GM23248 (cell line): ENCODE measurements around the gene NNT. TPM values are rescaled to one million over a fixed set of nuclear protein-coding genes. Genes with fewer than 3 reads are reported as not detected.

Source experiments
- DNase-seq: peaks from one replicate; pipeline ENCODE4 v3.0.0-alpha.2; 2015
- H2AFZ ChIP-seq: fragments of 200-600 bp; sonication (generic); 2 replicates; pipeline ENCODE4 v1.6.1; 2016; ENCODE audit warnings: antibody characterized with exemption
- H3F3A ChIP-seq: fragments of 200-600 bp; sonication (generic); 2 replicates; pipeline ENCODE4 v1.6.1; 2016; ENCODE audit warnings: mild to moderate bottlenecking, antibody characterized with exemption, mixed run types; ENCODE audit not compliant: insufficient read depth
- H3K27ac ChIP-seq: fragments of 200-600 bp; sonication (generic); 2 replicates; pipeline ENCODE4 v1.5.1; 2016; ENCODE audit warnings: mild to moderate bottlenecking
- H3K27me3 ChIP-seq: fragments of 200-600 bp; sonication (generic); replicated peaks from 2 replicates; pipeline ENCODE4 v1.6.1; 2016; ENCODE audit warnings: mild to moderate bottlenecking; ENCODE audit not compliant: insufficient read depth
- H3K36me3 ChIP-seq: fragments of 200-600 bp; sonication (generic); 2 replicates; pipeline ENCODE4 v1.6.1; 2016; ENCODE audit warnings: low read depth, mild to moderate bottlenecking
- H3K4me1 ChIP-seq: fragments of 200-600 bp; sonication (generic); 2 replicates; pipeline ENCODE4 v1.6.1; 2016; ENCODE audit warnings: mild to moderate bottlenecking; ENCODE audit not compliant: insufficient read depth
- H3K4me2 ChIP-seq: fragments of 200-600 bp; sonication (generic); one replicate; pipeline ENCODE4 v1.6.1; 2016; ENCODE audit warnings: mild to moderate bottlenecking; ENCODE audit not compliant: unreplicated experiment
- H3K4me3 ChIP-seq: fragments of 200-600 bp; sonication (generic); 2 replicates; pipeline ENCODE4 v1.5.1; 2016; ENCODE audit warnings: mild to moderate bottlenecking
- H3K79me2 ChIP-seq: fragments of 200-600 bp; sonication (generic); 2 replicates; pipeline ENCODE4 v1.6.1; 2016; ENCODE audit warnings: mild to moderate bottlenecking; ENCODE audit not compliant: insufficient read depth
- H3K9ac ChIP-seq: fragments of 200-600 bp; sonication (generic); 2 replicates; pipeline ENCODE4 v1.6.1; 2016; ENCODE audit warnings: mild to moderate bottlenecking
- H3K9me2 ChIP-seq: fragments of 200-600 bp; sonication (generic); 2 replicates; pipeline ENCODE4 v1.6.1; 2016; ENCODE audit warnings: mixed run types, mild to moderate bottlenecking, moderate library complexity; ENCODE audit not compliant: insufficient read depth
- H3K9me3 ChIP-seq: fragments of 200-600 bp; sonication (generic); one replicate; pipeline ENCODE4 v1.6.1; 2017; ENCODE audit warnings: low read depth
- H4K20me1 ChIP-seq: fragments of 200-600 bp; sonication (generic); 2 replicates; pipeline ENCODE4 v1.6.0; 2016; ENCODE audit not compliant: insufficient read depth
- EZH2 ChIP-seq: fragments of 200-600 bp; sonication (generic); IDR thresholded peaks from 2 replicates; pipeline ENCODE4 v1.6.1; 2018; ENCODE audit warnings: antibody characterized with exemption, mild to moderate bottlenecking; ENCODE audit not compliant: insufficient read depth, poor library complexity, severe bottlenecking
- EZH2phosphoT487 ChIP-seq: fragments of 200-600 bp; sonication (generic); IDR thresholded peaks from 2 replicates; pipeline ENCODE4 v1.6.1; 2018; ENCODE audit warnings: antibody characterized with exemption, moderate library complexity, mild to moderate bottlenecking, low read depth; ENCODE audit not compliant: insufficient read depth
- WGBS, 2 experiments: methylation state at CpG; one replicate each; pipeline ENCODE4 v1.1.6; 2015 to 2017; ENCODE audit warnings: low lambda C conversion rate in 2 of 2, low coverage in 1 of 2; ENCODE audit errors: missing lambda C conversion rate in 2 of 2; 5-methylcytosine and 5-hydroxymethylcytosine counted together
- in situ Hi-C: fragments of 300-500 bp; cut with MboI; formaldehyde crosslinking; loops from 2 replicates; pipeline ENCODE4 v1.15.0; 2020
- polyA plus RNA-seq: library from polyadenylated mRNA; unstranded; fragments of >200 nt; fragmentation: Nextera tagmentation; extraction: Ambion mirVana; gene quantifications from 2 replicates; pipeline ENCODE4 v1.2.1, GENCODE V29; 2016
- total RNA-seq: library from RNA; depleted of rRNA; stranded (reverse); fragments of >200 nt; shearing (Covaris generic); gene quantifications from 2 replicates; pipeline ENCODE4 v1.2.3, GENCODE V29; 2014; rRNA removed

Gene NNT
- total and polyA plus RNA-seq, 2 experiments from 2014 or later: 33.9 to 47.2 TPM

DNA sequence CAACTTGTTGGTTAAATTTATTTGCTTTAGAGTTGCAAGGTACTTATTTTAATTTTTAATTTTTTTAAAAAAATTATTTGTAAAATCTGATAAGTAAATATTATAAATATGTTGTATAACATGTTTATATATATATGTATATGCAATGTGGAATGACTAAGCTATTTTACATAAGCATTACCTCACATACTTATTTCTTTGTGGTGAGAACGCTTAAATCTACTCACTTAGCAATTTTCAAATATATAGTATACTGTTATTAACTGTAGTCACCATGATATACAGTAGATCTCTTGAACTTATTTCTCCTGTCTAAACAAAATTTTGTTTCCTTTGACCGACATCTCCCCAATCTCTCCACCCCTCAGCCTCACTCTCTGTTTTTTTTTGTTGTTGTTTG lies 147.8 kb downstream of the NNT start:
- Histone ChIP-seq H3K36me3 (no peaks in the 10 kb centered on the region), H3K9me2 (no peaks in the 10 kb centered on the region), H2AFZ (no peak overlapping the region), H3K27ac (no peak overlapping the region), H3K9me3 (no peaks in the 10 kb centered on the region), H3K4me3 (no peak overlapping the region), H3K9ac (no peak overlapping the region), H3K4me1 (no peaks in the 10 kb centered on the region), H4K20me1 (no peaks in the 10 kb centered on the region), H3K4me2 (no peak overlapping the region), H3F3A (no peaks in the 10 kb centered on the region), H3K27me3 (no peaks in the 10 kb centered on the region), H3K79me2 (no peaks in the 10 kb centered on the region)
- in situ Hi-C loops: no loop called here
- 38 to 40% methylated on average over 2 of the region's 2 CpGs for WGBS, 2 experiments
- no peak for DNase-seq
- no peak for TF ChIP-seq EZH2phosphoT487
- no peak for TF ChIP-seq EZH2

DNA sequence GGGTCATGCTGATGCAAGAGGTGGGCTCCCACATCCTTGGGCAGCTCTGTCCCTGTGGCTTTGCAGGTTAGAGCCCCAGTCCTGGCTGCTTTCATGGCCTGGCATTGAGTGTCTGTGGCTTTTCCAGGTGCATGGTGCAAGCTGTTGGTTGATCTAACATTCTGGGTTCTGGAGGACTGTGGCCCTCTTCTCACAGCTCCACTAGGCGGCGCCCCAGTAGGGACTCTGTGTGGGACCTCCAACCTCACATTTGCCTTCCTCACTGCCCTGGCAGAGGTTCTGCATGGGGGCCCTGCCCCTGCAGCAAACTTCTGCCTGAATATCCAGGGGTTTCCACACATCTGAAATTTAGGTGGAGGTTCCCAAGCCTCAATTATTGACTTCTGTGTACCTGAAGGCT lies 150.1 kb downstream of the NNT start:
- Histone ChIP-seq H3K9me3 (no peaks in the 10 kb centered on the region), H3K4me2 (no peak overlapping the region), H3K27ac (no peak overlapping the region), H3F3A (no peaks in the 10 kb centered on the region), H2AFZ (no peak overlapping the region), H3K4me1 (no peaks in the 10 kb centered on the region), H3K9me2 (no peaks in the 10 kb centered on the region), H3K4me3 (no peak overlapping the region), H4K20me1 (no peaks in the 10 kb centered on the region), H3K27me3 (no peaks in the 10 kb centered on the region), H3K36me3 (no peaks in the 10 kb centered on the region), H3K79me2 (no peaks in the 10 kb centered on the region), H3K9ac (no peak overlapping the region)
- DNase-seq: no peak
- no peak for TF ChIP-seq EZH2phosphoT487
- TF ChIP-seq EZH2: no peak
- in situ Hi-C loops: no loop called here
- WGBS, 2 experiments: 29 to 74% methylated on average over 2 of the region's 2 CpGs

Other genes starting within 250 kb of the NNT start
- 0.25 and 1.3 TPM in 2 replicates for gene CCL28, start 190.8 kb upstream of the NNT start, total RNA-seq
- 1.4 and 2.2 TPM in 2 replicates for gene CCL28, start 190.8 kb upstream of the NNT start, polyA plus RNA-seq
- gene TMEM267, start 119.3 kb upstream of the NNT start, total RNA-seq: 41.1 and 41.4 TPM in 2 replicates
- gene TMEM267, start 119.3 kb upstream of the NNT start, polyA plus RNA-seq: 47.2 and 49.4 TPM in 2 replicates
- gene C5orf34, start 88.0 kb upstream of the NNT start, total RNA-seq: 3.1 and 5.2 TPM in 2 replicates
- 4.4 and 5.3 TPM in 2 replicates for gene C5orf34, start 88.0 kb upstream of the NNT start, polyA plus RNA-seq
- gene PAIP1, start 46.1 kb upstream of the NNT start, total RNA-seq: 117 and 135 TPM in 2 replicates
- 91.1 and 95.8 TPM in 2 replicates for gene PAIP1, start 46.1 kb upstream of the NNT start, polyA plus RNA-seq